Measurements from ENCODE around the gene APOL1. TPM values are rescaled to one million over a fixed set of nuclear protein-coding genes. Genes with fewer than 3 reads are reported as not detected.

The APOL1 gene
- total RNA-seq, 1 donor from 2014 or later, result 62.5 TPM

DNA sequence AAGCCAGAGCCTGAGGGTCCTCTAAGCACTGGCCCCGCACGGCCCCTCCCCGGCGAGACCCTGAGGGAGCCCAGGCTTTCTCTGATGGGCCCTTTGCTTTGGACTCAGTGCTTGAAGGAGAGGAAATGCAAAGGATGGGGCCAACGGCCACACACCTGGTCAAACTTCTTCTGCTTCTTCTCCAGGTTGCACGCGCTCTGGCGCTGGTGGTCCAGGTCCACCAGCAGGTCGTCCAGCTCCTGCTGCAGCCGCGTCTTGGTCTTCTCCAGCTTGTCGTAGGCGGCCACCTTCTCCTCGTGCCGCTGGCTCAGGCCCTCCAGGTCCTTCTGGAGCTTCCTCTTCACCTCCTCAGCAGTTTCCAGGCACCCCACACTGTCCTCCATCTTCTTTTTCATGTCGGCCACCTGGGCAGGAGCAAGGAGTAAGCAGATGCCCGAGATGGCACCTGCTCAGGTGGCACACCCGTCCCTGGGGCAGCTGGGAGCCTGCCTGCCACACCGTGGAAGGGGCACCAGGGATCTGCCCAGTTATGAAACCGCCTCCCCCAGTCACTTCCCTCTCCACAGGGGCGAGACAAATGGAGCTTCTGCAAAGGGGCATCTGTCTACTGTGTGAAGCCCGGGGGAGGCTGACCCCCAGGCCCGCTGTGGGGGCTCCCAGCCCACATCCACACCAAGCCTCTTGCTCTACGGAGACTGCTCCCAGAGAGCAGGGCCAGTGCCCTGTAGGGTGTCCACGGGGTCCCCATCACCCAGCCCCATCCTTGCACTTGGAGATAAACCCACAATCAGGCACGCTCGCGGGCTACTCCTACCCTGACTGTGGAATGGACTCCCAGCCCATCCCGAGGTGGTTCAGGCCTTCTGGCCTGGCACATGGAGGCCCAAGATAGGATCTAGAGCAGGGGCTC lies 39.2 kb downstream of the APOL1 start:
- intact Hi-C loops (cut with micrococcal nuclease), result no loop called here

GRCh38 chr22:36292823-36293530 lies 40.0 kb downstream of the APOL1 start:
- intact Hi-C loops (cut with micrococcal nuclease), result no loop called here

- intact Hi-C loops (cut with micrococcal nuclease), result no loop called here
Observed at GRCh38 chr22:36293606-36294292, 40.8 kb downstream of the APOL1 start.

GRCh38 chr22:36294293-36294620 lies 41.3 kb downstream of the APOL1 start:
- intact Hi-C loops (cut with micrococcal nuclease), result no loop called here

DNA sequence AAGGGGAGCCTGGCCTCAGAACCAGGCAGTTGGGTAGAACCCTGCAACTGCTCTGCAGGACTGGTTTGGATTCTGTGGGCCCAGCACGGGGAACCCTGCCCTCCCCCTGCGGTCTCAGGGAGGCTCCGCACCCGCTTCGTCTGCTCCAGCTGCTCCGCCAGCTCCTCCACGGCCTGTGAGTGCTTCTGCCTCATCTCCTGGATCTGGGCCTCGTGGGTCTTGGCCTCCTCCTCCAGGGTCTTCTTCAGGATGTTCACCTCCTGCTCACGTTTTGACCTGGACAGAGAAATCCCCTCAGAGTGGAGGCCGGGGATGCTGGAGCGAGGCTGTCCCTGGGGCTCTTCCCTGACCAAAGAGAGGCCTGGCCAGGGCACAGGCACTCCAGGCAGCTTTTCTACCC lies 41.9 kb downstream of the APOL1 start:
- intact Hi-C loops (cut with micrococcal nuclease), result no loop called here

GRCh38 chr22:36295247-36295646 lies 42.3 kb downstream of the APOL1 start:
- intact Hi-C loops (cut with micrococcal nuclease), result no loop called here

DNA sequence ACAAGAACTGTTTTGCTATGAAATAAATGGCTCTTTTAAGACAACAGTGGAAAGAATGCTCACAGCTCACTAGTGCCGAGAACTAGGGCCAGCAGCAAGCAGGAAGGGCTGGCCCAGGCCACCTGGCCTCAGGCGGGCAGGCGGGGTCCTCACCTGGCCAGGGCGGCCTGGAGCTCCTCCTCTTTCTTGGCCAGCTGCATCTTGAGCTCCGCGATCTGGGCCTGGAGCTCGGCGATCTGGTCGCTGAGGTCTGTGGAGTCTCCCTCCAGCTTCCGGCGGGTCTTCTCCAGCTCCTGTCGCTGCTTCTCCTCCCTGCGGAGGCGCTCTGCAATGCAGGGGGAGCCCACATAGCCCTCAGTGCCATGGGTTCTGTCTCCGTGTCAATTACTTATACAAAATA lies 43.8 kb downstream of the APOL1 start:
- intact Hi-C loops (cut with micrococcal nuclease), result no loop called here

GRCh38 chr22:36297568-36297967 lies 44.6 kb downstream of the APOL1 start:
- intact Hi-C loops (cut with micrococcal nuclease), result no loop called here

- intact Hi-C loops (cut with micrococcal nuclease), result no loop called here
Observed at GRCh38 chr22:36298118-36298517, 45.2 kb downstream of the APOL1 start.

DNA sequence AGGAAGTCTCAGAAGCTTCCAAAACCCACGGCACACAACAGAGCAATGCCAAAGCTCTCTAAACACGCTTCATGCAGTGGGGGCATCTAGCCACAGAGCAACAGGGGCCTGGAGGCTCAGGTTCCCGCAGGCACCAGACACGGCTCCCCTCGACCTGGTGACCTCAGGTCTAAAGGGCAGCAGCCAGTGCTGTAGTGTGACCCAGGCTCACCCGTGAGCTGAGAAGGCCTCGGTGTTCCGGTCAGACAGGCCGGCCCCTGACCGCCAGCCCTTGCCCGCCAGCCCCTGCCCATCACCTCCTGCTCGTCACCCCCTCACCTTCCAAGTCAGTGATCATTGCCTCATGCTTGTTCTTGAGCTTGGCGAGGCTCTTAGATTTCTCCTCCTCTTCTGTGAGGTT lies 45.7 kb downstream of the APOL1 start:
- intact Hi-C loops (cut with micrococcal nuclease), result no loop called here

GRCh38 chr22:36299295-36299694 lies 46.4 kb downstream of the APOL1 start:
- intact Hi-C loops (cut with micrococcal nuclease), result no loop called here

GRCh38 chr22:36299911-36300310 lies 47.0 kb downstream of the APOL1 start:
- intact Hi-C loops (cut with micrococcal nuclease), result no loop called here

DNA sequence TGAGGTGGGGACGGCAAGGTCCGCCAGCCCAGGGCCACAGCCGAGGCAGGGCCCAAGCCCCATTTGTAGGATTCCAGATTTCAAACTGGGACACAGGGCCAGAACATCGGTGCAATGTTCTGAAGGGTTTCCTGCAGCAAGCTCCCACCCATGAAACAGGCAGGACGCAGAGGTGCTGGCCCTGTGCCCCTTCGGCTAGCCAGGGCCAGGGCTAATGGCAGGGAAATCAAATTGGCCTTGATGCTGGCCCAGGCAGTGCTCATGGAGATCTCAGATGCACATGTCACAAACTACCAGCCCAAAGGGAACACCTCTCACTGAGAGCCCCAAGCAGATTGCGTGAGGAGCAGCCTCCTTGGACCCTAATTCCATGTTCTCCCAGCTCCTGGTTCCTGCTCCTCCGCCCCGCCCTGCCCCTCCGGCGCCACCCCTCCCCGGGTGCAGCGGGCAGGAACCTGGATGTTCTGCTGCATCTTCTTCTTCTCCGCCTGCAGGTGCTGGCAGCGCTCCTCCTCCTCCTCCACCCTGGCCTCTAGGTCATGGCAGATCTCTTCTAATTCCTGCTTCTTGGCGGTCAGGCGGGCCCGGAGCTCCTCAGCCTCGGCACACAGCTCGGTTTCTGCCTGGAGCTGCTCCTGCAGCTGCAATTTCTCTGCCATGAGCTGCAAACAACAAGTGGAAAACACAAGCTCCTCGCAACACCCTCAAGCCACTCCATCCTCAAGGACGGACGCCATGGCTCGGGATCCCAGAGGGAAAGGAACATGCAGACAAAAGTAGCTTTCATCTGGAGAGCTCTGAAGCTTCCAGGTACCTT lies 47.7 kb downstream of the APOL1 start:
- intact Hi-C loops (cut with micrococcal nuclease), result loop anchor here (1.0 kb wide), 1 partner anchor 170 kb away; no protein-coding TSS in a partner anchor

DNA sequence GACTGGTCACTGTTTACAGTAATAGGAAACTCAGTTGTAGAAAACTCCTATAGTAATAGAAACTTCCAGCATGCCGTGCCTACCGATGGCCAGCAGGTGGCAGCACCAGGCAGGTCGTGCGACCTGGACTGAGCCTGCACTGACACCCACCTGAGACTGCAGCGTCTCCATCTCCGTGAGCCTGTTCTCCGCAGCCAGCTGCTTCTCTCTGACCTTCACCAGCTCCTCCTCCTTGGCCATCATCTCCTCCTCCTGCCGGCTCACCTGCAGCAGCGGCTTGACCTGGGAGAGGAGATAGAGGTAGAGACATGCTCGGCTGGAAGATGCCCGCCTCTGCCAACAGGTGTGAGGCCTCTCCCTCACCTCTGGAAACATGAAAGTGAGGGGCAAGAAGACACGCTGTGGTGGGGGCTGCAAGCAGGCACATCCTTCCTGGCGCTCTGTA lies 48.5 kb downstream of the APOL1 start:
- intact Hi-C loops (cut with micrococcal nuclease), result loop anchor here (1.0 kb wide), 1 partner anchor 169 kb away; no protein-coding TSS in a partner anchor

- intact Hi-C loops (cut with micrococcal nuclease), result loop anchor here (1.0 kb wide), 1 partner anchor 168 kb away; no protein-coding TSS in a partner anchor
Observed at GRCh38 chr22:36301851-36302250, 48.9 kb downstream of the APOL1 start.

GRCh38 chr22:36302439-36303114 lies 49.6 kb downstream of the APOL1 start:
- intact Hi-C loops (cut with micrococcal nuclease), result no loop called here

GRCh38 chr22:36303115-36303467 lies 50.2 kb downstream of the APOL1 start:
- intact Hi-C loops (cut with micrococcal nuclease), result no loop called here

GRCh38 chr22:36303874-36304273 lies 50.9 kb downstream of the APOL1 start:
- intact Hi-C loops (cut with micrococcal nuclease), result no loop called here

- intact Hi-C loops (cut with micrococcal nuclease), result no loop called here
Observed at GRCh38 chr22:36304429-36304828, 51.5 kb downstream of the APOL1 start.

DNA sequence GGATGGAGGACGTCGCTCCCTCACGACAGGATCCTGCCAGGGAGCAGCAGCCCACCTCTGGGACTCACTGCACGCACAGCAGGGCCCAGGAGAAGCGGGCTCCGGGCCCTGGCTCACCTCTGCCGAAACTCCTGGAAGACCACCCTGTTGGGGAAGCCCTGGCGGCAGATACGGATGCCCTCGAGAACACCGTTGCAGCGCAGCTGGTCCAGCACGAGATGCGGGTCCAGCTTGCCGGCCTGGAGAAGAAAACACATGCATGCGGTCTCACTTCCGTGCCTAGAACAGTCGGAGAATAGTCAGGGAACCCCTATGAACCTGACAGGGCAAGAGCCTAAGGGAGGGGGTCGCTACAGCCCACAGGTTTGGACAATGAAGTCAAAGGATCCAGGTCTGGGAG lies 52.9 kb downstream of the APOL1 start:
- intact Hi-C loops (cut with micrococcal nuclease), result no loop called here

GRCh38 chr22:36306227-36306626 lies 53.3 kb downstream of the APOL1 start:
- intact Hi-C loops (cut with micrococcal nuclease), result no loop called here

Measured in T-helper 2 cell treated with Interferon-gamma antibody and Interleukin-4, amounts not matched to agents 100 ng/mL and 5 ng/mL, for 36 hours (primary cell).